Loucy (cell line): ENCODE measurements around the gene TRIM47.

Experiments used
- EZH2phosphoT487 ChIP-seq: fragments of 200-600 bp; IDR thresholded peaks from 2 replicates; pipeline ENCODE4 v1.6.1; 2018; ENCODE audit warnings: antibody characterized with exemption, mild to moderate bottlenecking, moderate library complexity, borderline replicate concordance
- TF ChIP-seq, protein P1 (sequence below): fragments of 200-600 bp; sonication (generic); conservative IDR thresholded peaks from 2 replicates; pipeline ENCODE4 v1.5.1; 2014; ENCODE audit warnings: mild to moderate bottlenecking, antibody characterized with exemption, low read length

DNA sequence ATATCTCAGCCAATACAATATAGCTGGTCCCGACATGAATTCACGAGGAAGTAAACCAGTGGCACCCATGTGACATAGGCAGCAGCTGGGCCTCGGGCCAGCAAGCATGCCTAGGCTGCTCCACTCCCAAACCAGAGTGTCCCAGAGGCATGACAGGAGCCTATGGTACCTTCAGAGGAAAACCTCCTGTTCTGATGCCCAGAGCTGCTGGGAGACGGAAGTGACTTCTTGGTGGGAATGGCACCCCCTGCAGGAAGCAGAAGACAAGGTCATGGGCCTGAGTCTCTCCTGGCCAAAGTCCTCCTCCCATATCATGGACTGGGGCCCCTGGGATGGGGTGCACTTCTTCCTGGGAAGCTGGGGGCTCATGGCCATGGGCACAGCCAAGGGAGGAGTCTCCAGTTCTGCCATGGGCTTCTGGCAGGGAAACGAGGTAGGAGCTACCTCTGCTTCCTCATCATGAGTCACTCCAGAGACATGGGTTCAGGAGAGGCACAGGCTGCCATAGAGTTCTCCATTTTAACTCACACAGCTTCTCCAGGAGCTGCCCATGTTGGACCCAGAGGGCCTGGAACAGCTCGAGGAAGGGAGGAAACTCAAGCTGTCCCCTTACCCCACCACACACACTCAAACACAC lies 49.0 kb upstream of the TRIM47 start:
- TF ChIP-seq, protein P1, sequence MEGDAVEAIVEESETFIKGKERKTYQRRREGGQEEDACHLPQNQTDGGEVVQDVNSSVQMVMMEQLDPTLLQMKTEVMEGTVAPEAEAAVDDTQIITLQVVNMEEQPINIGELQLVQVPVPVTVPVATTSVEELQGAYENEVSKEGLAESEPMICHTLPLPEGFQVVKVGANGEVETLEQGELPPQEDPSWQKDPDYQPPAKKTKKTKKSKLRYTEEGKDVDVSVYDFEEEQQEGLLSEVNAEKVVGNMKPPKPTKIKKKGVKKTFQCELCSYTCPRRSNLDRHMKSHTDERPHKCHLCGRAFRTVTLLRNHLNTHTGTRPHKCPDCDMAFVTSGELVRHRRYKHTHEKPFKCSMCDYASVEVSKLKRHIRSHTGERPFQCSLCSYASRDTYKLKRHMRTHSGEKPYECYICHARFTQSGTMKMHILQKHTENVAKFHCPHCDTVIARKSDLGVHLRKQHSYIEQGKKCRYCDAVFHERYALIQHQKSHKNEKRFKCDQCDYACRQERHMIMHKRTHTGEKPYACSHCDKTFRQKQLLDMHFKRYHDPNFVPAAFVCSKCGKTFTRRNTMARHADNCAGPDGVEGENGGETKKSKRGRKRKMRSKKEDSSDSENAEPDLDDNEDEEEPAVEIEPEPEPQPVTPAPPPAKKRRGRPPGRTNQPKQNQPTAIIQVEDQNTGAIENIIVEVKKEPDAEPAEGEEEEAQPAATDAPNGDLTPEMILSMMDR: peak; percentile 65
- no peak for TF ChIP-seq EZH2phosphoT487
